GM19467 (cell line): Measurements from ENCODE around the gene CLC.
"Not testable (repeated sequence)": the region's sequence is repeated elsewhere in the genome, so short reads cannot be mapped to it uniquely, and the experiment has no call there.

Source experiments
- ATAC-seq: cut with Tn5 transposase; IDR thresholded peaks from one replicate; pipeline ENCODE4 v1.9.1; 2021; ENCODE audit warnings: mild to moderate bottlenecking, moderate library complexity; ENCODE audit not compliant: unreplicated experiment

Gene CLC

GRCh38 chr19:39731685-39732084 is 6.1 kb downstream of the CLC start:
- ATAC-seq = no peak

GRCh38 chr19:39729594-39729993 is 8.2 kb downstream of the CLC start:
- no peak for ATAC-seq

- no peak for ATAC-seq
Measured at GRCh38 chr19:39728040-39728439, 9.8 kb downstream of the CLC start.

GRCh38 chr19:39727070-39727800 is 10.6 kb downstream of the CLC start:
- ATAC-seq = no peak

- no peak for ATAC-seq
Measured at GRCh38 chr19:39725995-39726394, 11.8 kb downstream of the CLC start.

GRCh38 chr19:39720144-39720543 is 17.7 kb downstream of the CLC start:
- ATAC-seq = not testable (repeated sequence)

GRCh38 chr19:39710333-39710890 is 27.4 kb downstream of the CLC start:
- no peak for ATAC-seq

GRCh38 chr19:39709026-39709872 is 28.6 kb downstream of the CLC start:
- ATAC-seq = no peak

GRCh38 chr19:39708594-39708993 is 29.2 kb downstream of the CLC start:
- no peak for ATAC-seq

- no peak for ATAC-seq
Measured at GRCh38 chr19:39705578-39706188, 32.1 kb downstream of the CLC start.

GRCh38 chr19:39704181-39705044 is 33.4 kb downstream of the CLC start, which contains the start of gene LGALS14:
Gene LGALS14, plus strand, starts transcription at chr19:39704481. Its CDS starts 48 bp downstream, at chr19:39704529.
- no peak for ATAC-seq

- no peak for ATAC-seq
Measured at GRCh38 chr19:39701291-39701690, 36.5 kb downstream of the CLC start.

- no peak for ATAC-seq
Measured at GRCh38 chr19:39698535-39698934, 39.3 kb downstream of the CLC start.

GRCh38 chr19:39696387-39696786 is 41.4 kb downstream of the CLC start:
- ATAC-seq = no peak

- no peak for ATAC-seq
Measured at GRCh38 chr19:39695759-39696158, 42.1 kb downstream of the CLC start.

GRCh38 chr19:39692822-39693221 is 45.0 kb downstream of the CLC start:
- no peak for ATAC-seq

GRCh38 chr19:39692166-39692565 is 45.7 kb downstream of the CLC start:
- no peak for ATAC-seq

- ATAC-seq = not testable (repeated sequence)
Measured at GRCh38 chr19:39688637-39689036, 49.2 kb downstream of the CLC start.

- no peak for ATAC-seq
Measured at GRCh38 chr19:39686739-39687138, 51.1 kb downstream of the CLC start.

GRCh38 chr19:39684267-39684666 is 53.6 kb downstream of the CLC start:
- no peak for ATAC-seq
